WTC11 (cell line): ENCODE results near the gene ARSA. TPM values are rescaled to one million over a fixed set of nuclear protein-coding genes. Genes with fewer than 3 reads are reported as not detected.

Source experiments
- ATAC-seq: fragments of 200-7000 bp; cut with Tn5 transposase; 2 replicates; pipeline ENCODE4 v1.10.0; 2021; ENCODE audit warnings: mild to moderate bottlenecking, moderate library complexity
- CTCF ChIA-PET: fragments of 300-600 bp; sonication (Branson Sonifier 250); formaldehyde crosslinking; loops from one replicate; lab custom pipeline; 2021; ENCODE audit warnings: antibody characterized with exemption; lab: Charles Lee
- POLR2A ChIA-PET: fragments of 350-600 bp; sonication (Branson Sonifier 250); formaldehyde crosslinking; loops from one replicate; lab custom pipeline; 2021; ENCODE audit warnings: antibody characterized with exemption; lab: Charles Lee
- DNase-seq: peaks from one replicate; pipeline ENCODE4 v3.0.0; 2021; ENCODE audit warnings: low spot score
- H3K27ac Mint-ChIP-seq: 2 replicates; pipeline ENCODE4 v1.8.0; 2021; ENCODE audit warnings: mixed read lengths
- H3K27me3 Mint-ChIP-seq: 2 replicates; pipeline ENCODE4 v1.8.0; 2021; ENCODE audit warnings: low read depth, mild to moderate bottlenecking, moderate library complexity, mixed read lengths
- H3K36me3 Mint-ChIP-seq: 2 replicates; pipeline ENCODE4 v1.8.0; 2021; ENCODE audit warnings: mixed read lengths
- H3K4me1 Mint-ChIP-seq: 2 replicates; pipeline ENCODE4 v1.8.0; 2022; ENCODE audit warnings: mixed read lengths
- H3K4me3 Mint-ChIP-seq: 2 replicates; pipeline ENCODE4 v1.8.0; 2021; ENCODE audit warnings: mild to moderate bottlenecking, moderate library complexity, mixed read lengths
- H3K9me3 Mint-ChIP-seq: 2 replicates; pipeline ENCODE4 v1.8.0; 2021; ENCODE audit warnings: mixed read lengths
- ATF1 ChIP-seq: sonication (generic); formaldehyde crosslinking; IDR thresholded peaks from 2 replicates; pipeline ENCODE4 v1.8.1; 2023; ENCODE audit warnings: mild to moderate bottlenecking, moderate library complexity, missing genetic modification reagents
- CREB1 ChIP-seq: sonication (generic); formaldehyde crosslinking; IDR thresholded peaks from 2 replicates; pipeline ENCODE4 v1.8.0; 2023; ENCODE audit warnings: mild to moderate bottlenecking, missing genetic modification reagents
- CREM ChIP-seq: sonication (generic); formaldehyde crosslinking; IDR thresholded peaks from 2 replicates; pipeline ENCODE4 v1.8.1; 2022; ENCODE audit warnings: mild to moderate bottlenecking, missing genetic modification reagents, moderate library complexity
- ETV6 ChIP-seq: sonication (generic); formaldehyde crosslinking; IDR thresholded peaks from 2 replicates; pipeline ENCODE4 v1.8.1; 2022; ENCODE audit warnings: mild to moderate bottlenecking, missing genetic modification reagents
- FOXJ3 ChIP-seq: sonication (generic); formaldehyde crosslinking; IDR thresholded peaks from 2 replicates; pipeline ENCODE4 v1.9.0; 2021; ENCODE audit warnings: missing genetic modification reagents, mild to moderate bottlenecking, borderline replicate concordance
- GRHL2 ChIP-seq: fragments of 250-450 bp; sonication (Bioruptor Pico); IDR thresholded peaks from 2 replicates; pipeline ENCODE4 v1.8.0; 2022; ENCODE audit warnings: mild to moderate bottlenecking, moderate library complexity; ENCODE audit not compliant: insufficient replicate concordance, severe bottlenecking
- GTF2I ChIP-seq: fragments of 250-450 bp; sonication (Bioruptor Pico); conservative IDR thresholded peaks from 2 replicates; pipeline ENCODE4 v1.4.0; 2021; ENCODE audit warnings: mild to moderate bottlenecking
- JAZF1 ChIP-seq: fragments of 250-450 bp; sonication (Bioruptor Pico); IDR thresholded peaks from 2 replicates; pipeline ENCODE4 v1.9.0; 2021; ENCODE audit warnings: moderate library complexity, mild to moderate bottlenecking, inconsistent platforms
- NFATC4 ChIP-seq: fragments of 250-450 bp; sonication (Bioruptor Pico); IDR thresholded peaks from 2 replicates; pipeline ENCODE4 v1.9.0; 2021; ENCODE audit warnings: mild to moderate bottlenecking
- NR3C1 ChIP-seq: sonication (generic); formaldehyde crosslinking; conservative IDR thresholded peaks from 2 replicates; pipeline ENCODE4 v1.8.1; 2023; ENCODE audit warnings: low read depth, mild to moderate bottlenecking, missing genetic modification reagents
- OVOL2 ChIP-seq: fragments of 250-450 bp; sonication (Bioruptor Pico); IDR thresholded peaks from 2 replicates; pipeline ENCODE4 v1.9.0; 2021; ENCODE audit warnings: mild to moderate bottlenecking, borderline replicate concordance
- PRRX2 ChIP-seq: fragments of 250-450 bp; sonication (Bioruptor Pico); IDR thresholded peaks from 2 replicates; pipeline ENCODE4 v1.8.0; 2021; ENCODE audit warnings: mild to moderate bottlenecking
- SMAD4 ChIP-seq: sonication (generic); formaldehyde crosslinking; IDR thresholded peaks from 2 replicates; pipeline ENCODE4 v1.8.0; 2022; ENCODE audit warnings: mild to moderate bottlenecking, missing genetic modification reagents
- SP1 ChIP-seq: sonication (generic); formaldehyde crosslinking; conservative IDR thresholded peaks from 2 replicates; pipeline ENCODE4 v1.8.1; 2022; ENCODE audit warnings: missing genetic modification reagents
- TCF7 ChIP-seq: sonication (generic); formaldehyde crosslinking; IDR thresholded peaks from 2 replicates; pipeline ENCODE4 v1.8.0; 2022; ENCODE audit warnings: mild to moderate bottlenecking, low read depth, missing genetic modification reagents, moderate library complexity
- TEAD4 ChIP-seq: sonication (generic); formaldehyde crosslinking; IDR thresholded peaks from 2 replicates; pipeline ENCODE4 v1.8.0; 2022; ENCODE audit warnings: mild to moderate bottlenecking, missing genetic modification reagents
- TP53 ChIP-seq: sonication (generic); formaldehyde crosslinking; IDR thresholded peaks from 2 replicates; pipeline ENCODE4 v1.8.1; 2023; ENCODE audit warnings: mild to moderate bottlenecking, missing genetic modification reagents
- USF1 ChIP-seq: sonication (generic); formaldehyde crosslinking; IDR thresholded peaks from 2 replicates; pipeline ENCODE4 v1.8.0; 2022; ENCODE audit warnings: mild to moderate bottlenecking, missing genetic modification reagents
- ZBTB21 ChIP-seq: sonication (generic); formaldehyde crosslinking; IDR thresholded peaks from 2 replicates; pipeline ENCODE4 v1.8.1; 2023; ENCODE audit warnings: mild to moderate bottlenecking, missing genetic modification reagents, borderline replicate concordance
- ZNF232 ChIP-seq: sonication (generic); formaldehyde crosslinking; IDR thresholded peaks from 2 replicates; pipeline ENCODE4 v1.8.0; 2022; ENCODE audit warnings: mild to moderate bottlenecking, missing genetic modification reagents
- ZNF263 ChIP-seq: sonication (generic); formaldehyde crosslinking; IDR thresholded peaks from 2 replicates; pipeline ENCODE4 v1.8.1; 2022; ENCODE audit warnings: low read depth, mild to moderate bottlenecking, moderate library complexity, missing genetic modification reagents
- total RNA-seq: library from RNA; stranded (reverse); gene quantifications from 3 replicates; pipeline ENCODE4 v1.2.3, GENCODE V29; 2021
- TF ChIP-seq, protein P1 (sequence below): fragments of 250-450 bp; sonication (Bioruptor Pico); IDR thresholded peaks from 2 replicates; pipeline ENCODE4 v1.9.0; 2021; ENCODE audit warnings: mild to moderate bottlenecking
- TF ChIP-seq, protein P2 (sequence below): sonication (generic); formaldehyde crosslinking; IDR thresholded peaks from 2 replicates; pipeline ENCODE4 v1.8.0; 2023; ENCODE audit warnings: mild to moderate bottlenecking, missing genetic modification reagents
- TF ChIP-seq, protein P3 (sequence below): sonication (generic); formaldehyde crosslinking; IDR thresholded peaks from 2 replicates; pipeline ENCODE4 v1.8.1; 2023; ENCODE audit warnings: mild to moderate bottlenecking, missing genetic modification reagents, moderate library complexity

Gene ARSA
- total RNA-seq, 1 experiment from 2014 or later = 18.8 TPM

DNA sequence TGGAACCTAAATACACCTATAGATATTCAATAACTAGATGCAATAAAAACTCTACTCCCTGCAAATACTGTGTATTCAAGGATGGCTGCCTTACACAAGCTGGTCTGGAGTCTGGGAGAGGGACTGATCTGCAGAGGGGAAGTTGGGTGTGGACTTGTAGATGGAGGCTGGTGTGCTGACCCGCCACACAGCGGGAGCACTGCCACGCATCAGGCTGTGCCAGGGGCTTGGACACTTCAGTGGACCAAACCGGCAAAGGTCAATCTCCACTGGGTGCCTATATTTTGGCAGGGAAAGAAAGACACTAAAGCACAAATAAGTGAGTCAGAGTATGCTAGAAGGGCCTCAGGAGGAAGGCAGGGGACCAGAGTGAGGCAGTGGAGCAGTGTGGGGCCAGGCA lies 42.6 kb upstream of the ARSA start (continued):
- TF ChIP-seq, protein P1, sequence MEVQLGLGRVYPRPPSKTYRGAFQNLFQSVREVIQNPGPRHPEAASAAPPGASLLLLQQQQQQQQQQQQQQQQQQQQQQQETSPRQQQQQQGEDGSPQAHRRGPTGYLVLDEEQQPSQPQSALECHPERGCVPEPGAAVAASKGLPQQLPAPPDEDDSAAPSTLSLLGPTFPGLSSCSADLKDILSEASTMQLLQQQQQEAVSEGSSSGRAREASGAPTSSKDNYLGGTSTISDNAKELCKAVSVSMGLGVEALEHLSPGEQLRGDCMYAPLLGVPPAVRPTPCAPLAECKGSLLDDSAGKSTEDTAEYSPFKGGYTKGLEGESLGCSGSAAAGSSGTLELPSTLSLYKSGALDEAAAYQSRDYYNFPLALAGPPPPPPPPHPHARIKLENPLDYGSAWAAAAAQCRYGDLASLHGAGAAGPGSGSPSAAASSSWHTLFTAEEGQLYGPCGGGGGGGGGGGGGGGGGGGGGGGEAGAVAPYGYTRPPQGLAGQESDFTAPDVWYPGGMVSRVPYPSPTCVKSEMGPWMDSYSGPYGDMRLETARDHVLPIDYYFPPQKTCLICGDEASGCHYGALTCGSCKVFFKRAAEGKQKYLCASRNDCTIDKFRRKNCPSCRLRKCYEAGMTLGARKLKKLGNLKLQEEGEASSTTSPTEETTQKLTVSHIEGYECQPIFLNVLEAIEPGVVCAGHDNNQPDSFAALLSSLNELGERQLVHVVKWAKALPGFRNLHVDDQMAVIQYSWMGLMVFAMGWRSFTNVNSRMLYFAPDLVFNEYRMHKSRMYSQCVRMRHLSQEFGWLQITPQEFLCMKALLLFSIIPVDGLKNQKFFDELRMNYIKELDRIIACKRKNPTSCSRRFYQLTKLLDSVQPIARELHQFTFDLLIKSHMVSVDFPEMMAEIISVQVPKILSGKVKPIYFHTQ (CRISPR knock-in tag) = no peak
- TF ChIP-seq TP53 (CRISPR knock-in tag) = no peak
- no peak for TF ChIP-seq TEAD4
- TF ChIP-seq, protein P2, sequence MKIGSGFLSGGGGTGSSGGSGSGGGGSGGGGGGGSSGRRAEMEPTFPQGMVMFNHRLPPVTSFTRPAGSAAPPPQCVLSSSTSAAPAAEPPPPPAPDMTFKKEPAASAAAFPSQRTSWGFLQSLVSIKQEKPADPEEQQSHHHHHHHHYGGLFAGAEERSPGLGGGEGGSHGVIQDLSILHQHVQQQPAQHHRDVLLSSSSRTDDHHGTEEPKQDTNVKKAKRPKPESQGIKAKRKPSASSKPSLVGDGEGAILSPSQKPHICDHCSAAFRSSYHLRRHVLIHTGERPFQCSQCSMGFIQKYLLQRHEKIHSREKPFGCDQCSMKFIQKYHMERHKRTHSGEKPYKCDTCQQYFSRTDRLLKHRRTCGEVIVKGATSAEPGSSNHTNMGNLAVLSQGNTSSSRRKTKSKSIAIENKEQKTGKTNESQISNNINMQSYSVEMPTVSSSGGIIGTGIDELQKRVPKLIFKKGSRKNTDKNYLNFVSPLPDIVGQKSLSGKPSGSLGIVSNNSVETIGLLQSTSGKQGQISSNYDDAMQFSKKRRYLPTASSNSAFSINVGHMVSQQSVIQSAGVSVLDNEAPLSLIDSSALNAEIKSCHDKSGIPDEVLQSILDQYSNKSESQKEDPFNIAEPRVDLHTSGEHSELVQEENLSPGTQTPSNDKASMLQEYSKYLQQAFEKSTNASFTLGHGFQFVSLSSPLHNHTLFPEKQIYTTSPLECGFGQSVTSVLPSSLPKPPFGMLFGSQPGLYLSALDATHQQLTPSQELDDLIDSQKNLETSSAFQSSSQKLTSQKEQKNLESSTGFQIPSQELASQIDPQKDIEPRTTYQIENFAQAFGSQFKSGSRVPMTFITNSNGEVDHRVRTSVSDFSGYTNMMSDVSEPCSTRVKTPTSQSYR (CRISPR knock-in tag) = no peak
- no peak for TF ChIP-seq ATF1 (CRISPR knock-in tag)
- TF ChIP-seq, all 79 proteins: peak for 0

DNA sequence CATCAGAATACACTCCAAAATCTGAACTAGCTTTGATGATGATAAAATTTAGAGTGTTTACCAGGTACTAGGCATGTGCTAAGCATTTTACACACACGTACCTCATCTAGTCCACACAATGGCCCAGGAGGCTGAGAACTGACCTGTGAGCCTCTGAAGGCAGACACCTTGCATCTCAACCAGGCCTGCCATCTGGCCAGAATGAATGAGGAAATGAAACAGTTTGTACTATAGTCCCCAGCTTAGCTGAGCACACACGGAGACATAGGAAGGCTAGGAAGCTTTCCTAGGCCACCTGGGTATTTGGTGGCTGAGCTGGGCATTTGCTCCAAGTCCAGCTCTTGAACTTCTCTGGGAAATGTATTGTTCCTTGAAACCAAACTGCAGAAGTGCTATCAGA lies 37.8 kb upstream of the ARSA start:
- Mint-ChIP-seq H3K4me3 (no peak overlapping the region), H3K4me1 (no peaks in the 10 kb centered on the region), H3K27ac (no peak overlapping the region), H3K9me3 (no peaks in the 10 kb centered on the region), H3K27me3 (peaks cover 72% of the 10 kb centered on the region), H3K36me3 (no peaks in the 10 kb centered on the region)
- DNase-seq = no peak
- no peak for ATAC-seq
- TF ChIP-seq JAZF1 (CRISPR knock-in tag) (no peak), OVOL2 (no peak), ZBTB21 (no peak), GRHL2 (CRISPR knock-in tag) (no peak), NFATC4 (CRISPR knock-in tag) (no peak), SP1 (no peak), ZNF263 (CRISPR knock-in tag) (no peak), GTF2I (CRISPR knock-in tag) (no peak), CREB1 (CRISPR knock-in tag) (no peak), FOXJ3 (no peak), SMAD4 (CRISPR knock-in tag) (no peak), ETV6 (CRISPR knock-in tag) (no peak), ZNF232 (CRISPR knock-in tag) (no peak), NR3C1 (CRISPR knock-in tag) (no peak), PRRX2 (CRISPR knock-in tag) (no peak), TCF7 (CRISPR knock-in tag) (no peak), USF1 (CRISPR knock-in tag) (no peak), CREM (no peak)
- TF ChIP-seq, protein P3, sequence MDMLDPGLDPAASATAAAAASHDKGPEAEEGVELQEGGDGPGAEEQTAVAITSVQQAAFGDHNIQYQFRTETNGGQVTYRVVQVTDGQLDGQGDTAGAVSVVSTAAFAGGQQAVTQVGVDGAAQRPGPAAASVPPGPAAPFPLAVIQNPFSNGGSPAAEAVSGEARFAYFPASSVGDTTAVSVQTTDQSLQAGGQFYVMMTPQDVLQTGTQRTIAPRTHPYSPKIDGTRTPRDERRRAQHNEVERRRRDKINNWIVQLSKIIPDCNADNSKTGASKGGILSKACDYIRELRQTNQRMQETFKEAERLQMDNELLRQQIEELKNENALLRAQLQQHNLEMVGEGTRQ (CRISPR knock-in tag) = no peak
- ChIA-PET CTCF (interaction anchor here (1.2 kb wide), 1 partner anchor 109 kb away, joined by 3 read pairs; no protein-coding TSS in a partner anchor), POLR2A (no interaction called here)
